GM19452 (cell line): ENCODE measurements around the gene GLRB.
"Not testable (repeated sequence)": the region's sequence is repeated elsewhere in the genome, so short reads cannot be mapped to it uniquely, and the experiment has no call there.

ENCODE experiments used
- ATAC-seq: cut with Tn5 transposase; IDR thresholded peaks from one replicate; pipeline ENCODE4 v1.9.1; 2021; ENCODE audit not compliant: unreplicated experiment

GLRB gene

DNA sequence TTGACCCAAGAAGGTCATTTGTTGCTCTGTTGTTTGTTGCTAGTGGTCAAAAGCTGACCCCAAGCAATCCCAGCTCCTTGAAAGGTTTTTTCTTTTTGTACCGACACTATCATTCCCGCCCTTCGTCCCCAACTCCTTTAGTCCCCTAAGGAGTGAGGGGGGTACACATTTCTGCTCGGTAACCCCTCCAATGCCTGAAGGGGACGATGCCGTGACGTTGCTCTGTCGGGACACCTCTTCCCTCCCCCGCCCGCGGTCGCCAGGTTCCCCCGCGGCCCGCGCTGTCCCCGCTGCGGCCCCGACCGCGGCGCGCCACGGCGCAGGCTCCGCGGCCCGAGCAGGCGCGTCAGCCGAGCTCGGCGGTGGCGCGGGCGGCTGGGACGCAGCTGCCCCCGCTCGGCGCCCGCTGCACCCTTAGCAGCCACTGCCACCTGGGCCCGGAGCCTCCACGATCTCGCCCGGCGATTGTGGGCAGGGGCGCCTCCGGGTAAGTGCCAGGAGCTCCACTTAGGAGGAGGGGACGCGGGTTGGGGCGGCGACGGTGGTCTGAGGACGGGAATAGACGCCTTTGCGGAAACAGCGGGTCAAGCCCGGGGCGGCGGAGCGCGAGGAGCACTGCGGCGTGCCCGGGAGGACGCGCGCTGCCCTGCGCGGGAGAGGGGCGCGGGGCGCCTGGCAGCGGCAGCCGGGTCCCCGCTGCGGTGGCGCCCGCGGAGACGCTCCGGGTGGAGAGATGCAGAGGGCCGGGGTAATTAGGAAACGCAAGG is at the start of gene GLRB:
TSS of gene GLRB (plus strand) at position 340 of the 767 bp plus-strand sequence. CDS start 1,875 bp downstream, outside the sequence.
- ATAC-seq = no peak

DNA sequence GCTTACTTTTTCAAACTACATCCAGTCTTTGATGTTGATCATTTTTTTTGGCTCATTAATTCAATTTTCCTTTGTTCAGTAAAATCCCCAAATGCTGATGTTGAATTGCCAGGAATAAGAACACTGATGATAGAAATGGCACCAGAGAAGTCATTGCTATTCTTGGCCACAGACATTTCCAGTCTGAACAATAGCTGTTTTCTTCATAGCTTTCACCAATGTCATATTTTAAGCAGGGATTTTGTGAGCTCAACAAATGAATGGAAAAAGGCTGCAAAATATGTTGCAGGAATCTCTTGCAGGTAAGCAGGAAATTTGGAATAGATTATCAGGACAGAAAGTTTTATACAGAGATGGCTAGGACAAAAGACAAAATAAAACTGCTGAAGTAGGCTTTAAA is 40.5 kb upstream of the GLRB start:
- no peak for ATAC-seq

DNA sequence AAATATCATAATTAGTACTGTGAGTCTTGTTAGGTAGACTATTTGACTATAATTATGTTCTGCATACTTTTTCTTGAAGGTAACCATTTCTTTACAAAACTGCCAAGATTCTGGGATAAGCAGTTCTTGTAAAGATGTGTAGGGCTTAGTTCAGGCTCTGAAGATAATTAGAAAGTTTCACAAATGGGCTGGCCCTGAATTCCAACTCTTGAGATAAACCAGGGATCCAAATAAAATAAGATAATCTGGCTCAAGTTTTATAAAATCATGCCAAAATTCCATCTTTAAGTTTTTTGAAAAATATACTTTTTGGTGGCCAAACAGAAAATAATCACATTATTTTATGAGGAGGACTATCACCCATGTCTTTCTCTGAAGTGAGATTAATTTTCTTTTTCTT is 35.5 kb upstream of the GLRB start:
- no peak for ATAC-seq

DNA sequence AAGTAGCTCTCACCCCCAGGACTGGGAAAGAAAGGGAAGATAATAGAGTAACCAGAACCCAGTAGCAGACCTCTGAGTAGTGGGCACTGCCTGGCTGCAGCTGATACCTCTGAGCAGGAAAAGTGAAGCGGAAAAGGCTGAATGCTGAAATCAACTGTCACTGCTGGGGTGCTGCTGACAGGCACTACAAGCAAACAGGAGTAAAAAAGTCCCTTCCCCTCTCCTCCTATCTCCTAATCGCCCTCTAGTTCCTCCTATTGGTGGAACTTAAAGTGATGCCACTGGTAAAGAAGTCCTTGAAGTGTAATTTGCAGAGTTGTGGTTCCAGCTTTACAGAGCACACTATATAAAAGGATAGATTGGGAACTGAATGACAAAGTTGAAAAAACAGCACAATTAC is 32.8 kb upstream of the GLRB start:
- no peak for ATAC-seq

DNA sequence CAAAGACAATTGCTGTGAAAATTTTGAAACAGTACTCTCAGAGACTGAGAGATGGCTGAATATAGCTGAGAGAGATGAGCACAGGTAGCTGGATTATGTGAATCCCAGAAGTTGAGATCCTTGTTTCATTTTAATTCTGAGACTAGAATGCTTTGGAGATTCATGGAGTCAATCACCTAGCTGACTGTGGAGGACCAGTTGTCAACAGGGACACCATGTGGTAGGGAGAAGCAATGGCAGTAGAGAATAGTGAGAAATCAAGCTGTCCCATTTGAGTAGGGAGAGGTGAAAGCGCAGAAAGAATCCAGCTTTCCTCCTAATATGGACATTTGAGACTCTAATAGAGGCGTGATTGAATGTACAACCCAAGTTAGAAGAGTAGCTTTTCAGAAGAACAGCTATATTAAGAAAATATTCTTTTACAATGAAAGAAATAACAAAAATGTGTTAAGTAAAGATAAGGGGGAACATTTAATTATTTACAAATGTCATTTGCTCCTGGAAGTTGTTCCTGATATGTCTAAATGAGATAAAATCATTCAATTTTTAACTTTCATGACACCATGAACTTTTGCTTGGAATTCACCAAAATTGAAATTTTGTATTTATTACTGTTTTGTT is 30.3 kb upstream of the GLRB start:
- peak; percentile 67 for ATAC-seq

DNA sequence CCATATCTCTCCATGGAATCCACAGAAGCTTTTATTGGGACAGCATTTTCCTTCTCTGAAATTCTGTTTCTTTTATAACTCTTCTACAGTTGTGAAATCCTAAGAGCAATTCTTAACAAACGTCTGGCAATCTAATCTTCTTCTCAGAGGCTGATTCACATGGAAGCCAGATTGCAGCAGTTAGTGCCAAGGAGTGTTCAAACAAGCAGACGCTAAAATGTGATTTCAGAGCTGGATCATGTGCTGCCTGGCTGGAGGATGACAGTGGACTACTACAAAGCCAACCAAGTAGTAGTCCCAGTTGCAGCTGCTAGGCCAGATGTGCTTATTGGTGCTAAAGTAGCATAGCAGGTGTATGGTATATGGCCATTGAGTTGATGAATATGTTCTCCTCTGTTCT is 27.7 kb upstream of the GLRB start:
- no peak for ATAC-seq

DNA sequence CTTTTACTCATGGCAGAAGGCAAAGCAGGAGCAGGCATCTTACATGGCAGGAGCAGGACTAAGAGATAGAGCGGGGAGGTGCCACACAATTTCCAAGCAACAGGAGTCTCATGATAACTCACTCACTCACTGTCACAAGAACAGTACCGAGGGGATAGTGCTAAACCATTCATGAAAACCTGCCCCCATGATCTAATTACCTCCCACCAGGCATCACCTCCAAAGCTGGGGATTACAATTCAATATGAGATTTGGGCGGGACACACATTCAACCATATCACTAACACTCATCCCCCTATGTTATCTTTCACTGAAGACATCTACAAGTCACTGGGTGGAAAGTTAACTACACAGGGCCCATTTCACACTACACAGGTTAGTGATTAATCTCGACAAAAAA is 25.4 kb upstream of the GLRB start:
- ATAC-seq = no peak

DNA sequence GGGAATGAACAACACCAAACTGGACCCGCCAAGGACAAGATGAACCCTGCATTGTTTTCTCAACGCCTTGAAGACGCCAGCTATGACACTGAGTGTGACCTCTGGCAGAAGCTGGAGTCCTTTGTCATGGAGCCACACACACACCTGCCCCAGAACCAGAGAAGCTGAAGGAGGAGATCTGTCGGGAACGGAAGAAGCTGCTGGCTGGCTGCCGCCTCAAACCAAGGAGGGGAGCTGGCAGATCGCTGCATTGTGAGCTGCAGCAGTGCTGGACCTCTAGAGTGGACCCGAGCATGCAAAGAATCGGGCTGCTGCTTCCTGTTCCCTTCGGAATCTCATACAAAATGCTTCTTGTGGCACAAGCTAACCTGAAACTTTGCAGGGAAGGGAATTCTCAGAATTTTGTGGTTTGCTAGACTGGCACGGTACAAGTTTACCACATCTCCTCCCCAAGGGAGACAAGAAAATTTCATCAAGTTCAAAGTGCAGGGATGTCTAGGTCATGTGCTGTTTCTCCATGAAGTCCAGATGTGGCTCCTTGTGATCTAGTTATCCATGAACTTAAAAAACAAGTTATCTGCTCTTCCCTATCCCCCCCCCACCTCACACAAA is 23.4 kb upstream of the GLRB start:
- ATAC-seq = no peak

DNA sequence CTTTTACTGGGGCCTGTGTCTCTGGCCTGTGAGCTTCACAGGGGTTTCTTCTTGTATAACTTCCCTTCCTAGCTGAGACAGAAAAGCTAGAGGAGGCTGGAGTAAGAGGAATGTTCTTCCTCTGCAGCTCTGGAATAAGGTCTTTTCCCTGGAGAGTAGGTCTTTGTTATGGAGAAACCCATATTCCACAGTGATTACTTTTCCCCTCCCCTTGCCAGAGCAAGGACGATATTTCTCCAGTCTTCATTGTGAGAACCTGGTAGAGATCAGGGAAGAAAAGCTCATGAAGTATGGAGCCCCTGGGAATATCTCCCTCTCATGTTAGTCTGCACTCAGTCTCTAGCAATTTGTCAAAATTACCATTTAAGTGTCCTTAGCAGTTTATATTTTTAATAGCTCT is 18.7 kb upstream of the GLRB start:
- ATAC-seq = no peak

DNA sequence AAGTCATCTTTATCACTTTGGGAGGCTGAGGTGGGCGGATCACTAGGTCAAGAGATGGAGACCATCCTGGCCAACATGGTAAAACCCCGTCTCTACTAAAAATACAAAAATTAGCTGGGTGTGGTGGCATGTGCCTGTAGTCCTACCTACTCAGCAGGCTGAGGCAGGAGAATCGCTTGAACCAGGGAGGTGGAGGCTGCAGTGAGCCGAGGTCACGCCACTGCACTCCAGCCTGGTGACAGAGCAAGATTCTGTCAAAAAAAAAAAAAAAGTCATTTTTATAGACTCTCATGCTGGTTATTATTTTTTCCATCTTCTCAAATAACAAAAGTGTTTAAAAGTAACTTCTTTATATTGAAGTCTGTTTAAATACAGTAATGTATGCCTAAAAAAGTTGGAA is 17.1 kb upstream of the GLRB start:
- not testable (repeated sequence) for ATAC-seq

DNA sequence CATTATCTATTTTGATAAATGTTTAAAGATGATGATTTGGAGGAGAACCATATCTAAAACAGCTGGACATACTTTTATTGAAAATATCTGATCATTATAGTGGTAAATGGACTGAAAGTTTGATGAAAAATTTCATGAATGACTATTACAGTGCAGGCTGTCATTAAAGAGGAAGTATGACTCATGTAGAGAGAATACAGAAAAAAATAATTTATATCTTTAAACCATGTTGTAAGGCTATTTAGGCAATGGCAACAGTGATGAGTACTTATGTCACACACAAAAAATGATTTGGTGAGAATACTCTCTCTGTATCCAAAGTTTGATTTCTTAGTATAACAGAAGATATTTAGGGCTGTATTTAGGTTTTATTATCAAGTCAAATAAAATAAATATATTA is 3.9 kb upstream of the GLRB start:
- no peak for ATAC-seq

DNA sequence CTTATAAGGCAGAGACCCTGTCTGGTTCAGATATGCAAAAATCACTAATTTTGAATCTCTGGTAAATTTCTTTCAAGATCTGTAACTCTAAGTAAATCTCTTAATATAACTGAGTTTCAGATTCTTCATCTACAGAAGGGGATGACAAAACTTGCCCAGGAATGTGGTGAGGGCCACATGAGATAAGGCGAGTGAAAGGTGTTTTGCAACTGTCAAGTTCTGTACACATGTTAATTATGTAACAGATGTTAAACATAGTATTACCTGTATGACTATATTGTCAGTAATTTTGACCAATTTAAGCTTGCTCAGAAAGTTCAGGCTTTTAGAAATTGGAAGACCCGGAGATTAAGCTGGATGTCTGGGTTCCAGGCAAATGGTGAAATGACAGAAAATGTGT is 549 bp upstream of the GLRB start:
- ATAC-seq = no peak

DNA sequence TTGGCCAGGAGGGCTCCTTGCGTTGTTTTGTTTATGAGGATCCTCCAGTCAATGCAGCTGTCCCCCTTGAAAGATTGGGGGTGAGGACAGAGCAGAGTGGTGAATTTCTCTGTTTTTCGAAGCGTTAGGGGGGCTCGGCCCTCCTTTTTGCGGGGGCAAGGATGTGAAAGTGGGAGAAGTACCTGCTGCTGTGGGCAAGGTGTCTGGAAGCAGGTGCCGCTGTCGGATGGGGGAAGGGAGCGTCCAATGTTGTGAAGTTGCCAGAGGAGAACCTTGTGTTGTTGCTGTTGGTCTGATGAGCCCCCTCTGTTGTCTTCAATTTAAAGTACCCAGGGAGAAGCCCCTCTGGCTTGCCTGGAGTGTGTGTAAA is 613 bp downstream of the GLRB start:
- ATAC-seq = no peak

DNA sequence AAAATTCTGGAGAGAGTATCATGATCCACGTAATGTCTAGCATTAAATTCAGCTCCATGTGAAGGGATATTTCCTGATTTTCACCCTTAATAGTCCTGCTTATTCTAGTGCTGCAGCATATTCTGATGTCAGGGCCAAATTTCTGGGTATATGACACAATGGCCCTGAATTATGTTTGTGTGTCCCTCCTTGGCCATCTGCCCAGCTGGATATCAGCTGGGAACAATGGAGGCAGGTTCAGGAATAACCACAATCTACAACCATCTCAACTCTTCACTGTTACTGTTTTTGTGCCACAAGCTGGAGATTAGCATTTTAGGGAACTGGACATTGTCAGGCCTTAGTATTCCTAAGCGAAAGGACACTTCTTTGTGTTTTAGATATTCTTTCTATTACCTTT is 3.5 kb downstream of the GLRB start:
- ATAC-seq = no peak

DNA sequence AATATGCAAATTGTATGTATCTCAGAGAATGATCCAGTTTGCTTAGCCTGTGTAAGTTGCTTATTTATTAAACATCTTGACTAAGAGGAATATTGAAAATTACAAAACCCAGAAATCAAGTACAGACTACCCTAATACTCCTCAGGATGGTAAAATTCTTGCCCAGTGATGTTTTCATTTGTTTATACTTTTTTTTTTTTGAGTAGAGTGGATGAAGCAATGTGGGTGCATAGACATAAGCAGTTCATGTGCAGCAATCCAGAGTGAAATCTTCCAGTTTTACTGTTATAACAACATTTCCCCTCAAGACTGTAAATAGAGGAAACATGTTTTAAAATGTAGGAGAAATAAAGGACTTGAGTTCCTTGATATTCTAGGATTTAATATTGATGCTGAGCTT is 4.7 kb downstream of the GLRB start:
- ATAC-seq = no peak

DNA sequence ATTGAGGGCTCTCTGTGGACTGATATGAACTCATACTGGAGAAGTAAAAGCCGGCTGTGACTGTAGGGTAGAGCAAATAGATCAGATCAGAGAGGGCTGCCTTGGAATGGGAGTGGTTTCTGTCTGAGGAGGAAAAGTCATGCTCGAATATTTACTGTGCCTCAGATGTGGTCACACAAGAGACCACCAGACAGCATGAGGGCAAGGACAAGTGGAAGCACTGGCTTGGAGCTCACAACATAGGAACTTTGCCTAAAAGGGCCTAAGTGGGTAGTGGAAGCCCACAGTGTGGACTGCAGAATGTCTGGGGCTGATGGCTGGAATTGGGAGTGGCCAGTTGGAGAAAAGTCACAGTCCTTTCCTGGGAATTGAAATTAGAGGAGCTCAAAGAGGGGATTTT is 19.8 kb downstream of the GLRB start:
- no peak for ATAC-seq

DNA sequence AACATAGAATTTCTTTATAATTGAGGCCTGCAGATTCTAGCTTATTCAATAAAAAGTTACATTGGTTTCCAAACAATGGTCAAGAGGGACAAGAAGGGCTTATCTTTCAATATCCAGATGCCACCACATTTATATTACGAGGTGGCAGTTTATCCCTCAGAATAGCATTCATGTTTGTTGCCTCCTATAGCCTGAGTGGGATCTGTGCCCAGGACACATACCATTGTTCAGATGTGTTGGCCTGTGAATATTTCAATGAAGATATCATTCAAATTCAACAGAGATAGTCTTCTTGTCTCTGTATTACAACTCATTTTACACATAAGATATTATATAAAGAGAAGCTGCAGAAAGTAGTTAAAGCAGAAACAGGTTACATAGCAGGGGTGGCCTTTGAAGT is 20.5 kb downstream of the GLRB start:
- no peak for ATAC-seq

DNA sequence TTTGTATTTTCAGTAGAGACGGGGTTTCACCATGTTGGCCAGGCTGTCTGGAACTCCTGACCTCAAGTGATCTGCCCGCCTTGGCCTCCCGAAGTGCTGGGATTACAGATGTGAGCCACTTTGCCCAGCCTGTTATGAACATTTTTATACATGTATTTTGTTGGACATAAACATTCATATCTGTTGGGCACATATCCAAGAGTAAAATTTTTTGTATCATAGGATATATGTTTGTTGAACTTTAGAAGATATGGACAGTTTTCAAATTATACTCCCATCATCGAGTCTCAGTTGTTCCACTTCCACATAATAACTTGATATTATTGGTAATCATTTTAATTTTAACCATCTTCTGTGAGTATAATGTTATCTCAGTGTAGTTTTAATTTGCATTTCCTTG is 23.6 kb downstream of the GLRB start:
- no peak for ATAC-seq

DNA sequence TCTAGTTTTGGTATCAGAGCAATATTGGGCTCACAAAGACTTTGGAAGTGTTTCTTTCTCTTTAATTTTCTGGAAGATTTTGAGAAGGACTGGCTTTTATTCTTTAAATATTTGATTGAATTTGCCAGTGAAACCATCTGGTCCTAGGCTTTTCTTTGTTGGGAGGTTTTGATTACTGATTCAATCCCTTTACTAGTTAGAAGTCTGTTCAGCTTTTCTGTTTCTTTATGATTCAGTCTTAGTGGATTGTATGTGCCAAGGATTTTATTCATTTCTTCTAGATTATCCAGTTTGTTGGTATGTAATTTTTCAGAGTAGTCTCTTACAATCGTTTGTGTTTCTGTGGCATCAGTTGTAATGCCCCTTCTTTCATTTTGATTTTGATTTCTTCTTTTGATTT is 28.6 kb downstream of the GLRB start:
- ATAC-seq = no peak

DNA sequence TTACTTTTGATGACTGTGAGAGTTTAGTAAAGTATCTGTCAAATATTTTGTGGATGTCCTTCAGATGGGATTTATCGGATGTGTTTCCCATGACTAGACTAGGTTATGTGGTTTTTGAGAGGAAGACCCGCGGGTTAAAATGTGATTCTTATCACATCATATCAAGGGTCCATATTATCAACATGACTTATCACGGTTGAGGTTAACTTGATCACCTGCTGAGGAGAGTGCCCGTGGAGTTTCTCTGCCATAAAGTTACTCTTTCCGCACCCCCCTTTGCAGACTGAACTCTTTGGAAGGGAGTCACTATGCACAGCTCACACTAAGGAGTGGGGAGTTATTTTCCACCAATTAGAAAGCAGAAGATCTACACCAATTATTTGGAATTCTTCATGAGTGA is 38.7 kb downstream of the GLRB start:
- ATAC-seq = no peak

DNA sequence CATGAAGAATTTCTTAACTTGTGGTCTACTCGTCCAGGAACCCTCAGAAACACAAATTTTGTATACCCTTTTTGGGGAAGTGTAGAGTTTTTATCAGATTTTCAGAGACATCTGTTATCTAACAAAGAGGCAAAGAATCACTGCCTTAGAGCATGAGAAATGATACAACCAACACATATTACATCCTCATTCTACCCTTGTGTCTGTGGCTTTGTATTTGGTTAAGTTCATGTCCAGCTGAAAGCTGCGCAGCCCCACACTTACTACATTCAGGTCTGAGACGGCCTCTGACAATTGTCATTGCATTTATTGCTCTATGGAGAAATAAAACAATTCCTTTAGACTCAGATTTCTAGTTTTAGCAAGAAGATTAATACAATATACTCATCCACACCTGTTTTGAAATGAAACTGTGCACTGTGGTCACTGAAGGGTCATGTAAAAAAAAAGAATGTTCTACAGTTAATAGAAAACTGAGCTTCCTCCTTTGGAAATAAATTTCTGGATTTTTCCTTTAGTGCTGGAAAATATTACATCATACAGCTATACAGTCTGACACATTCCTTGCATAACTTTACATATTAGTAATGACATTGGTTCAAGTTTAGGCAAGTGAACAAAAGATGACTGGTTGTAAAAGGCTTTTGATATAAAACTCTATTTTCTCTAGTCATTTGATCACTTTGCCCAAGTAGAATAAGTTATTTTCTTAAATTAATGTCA is 39.8 kb downstream of the GLRB start:
- ATAC-seq = no peak

DNA sequence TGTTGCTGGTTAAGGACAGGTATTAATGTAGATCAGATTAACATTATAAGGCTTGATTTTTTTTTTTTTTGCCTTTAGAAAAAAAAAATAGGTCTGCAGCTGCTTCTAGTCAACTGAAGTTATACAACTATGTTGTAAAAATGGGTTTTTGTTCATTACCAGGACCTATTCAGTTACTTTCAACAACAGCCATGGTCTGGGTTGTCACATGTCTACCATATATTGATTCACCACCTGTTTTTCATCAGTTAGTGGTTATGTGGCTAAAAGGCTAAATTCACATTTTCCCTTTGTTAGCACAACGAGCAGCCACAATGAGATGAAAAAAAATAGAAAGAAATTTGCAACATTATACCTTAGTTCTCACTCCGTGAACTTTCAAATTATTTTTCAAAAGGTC is 45.5 kb downstream of the GLRB start:
- ATAC-seq = no peak
